Measurements from ENCODE around the gene ALCAM. TPM values are rescaled to one million over a fixed set of nuclear protein-coding genes. Genes with fewer than 3 reads are reported as not detected.

Gene ALCAM
- total and polyA plus RNA-seq, 2 of the 8 experiments (the other 6 are each of a cell fraction or from before 2014, with no cell fraction given) = 10.8 to 33.0 TPM

DNA sequence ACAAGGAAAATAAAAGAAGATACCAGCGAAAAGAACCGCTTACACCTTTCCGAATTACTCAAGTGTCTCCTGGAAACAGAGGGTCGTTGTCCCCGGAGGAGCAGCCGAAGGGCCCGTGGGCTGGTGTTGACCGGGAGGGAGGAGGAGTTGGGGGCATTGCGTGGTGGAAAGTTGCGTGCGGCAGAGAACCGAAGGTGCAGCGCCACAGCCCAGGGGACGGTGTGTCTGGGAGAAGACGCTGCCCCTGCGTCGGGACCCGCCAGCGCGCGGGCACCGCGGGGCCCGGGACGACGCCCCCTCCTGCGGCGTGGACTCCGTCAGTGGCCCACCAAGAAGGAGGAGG, 325 bp downstream of the ALCAM start:
- POLR2A ChIA-PET (ENCODE audit: partially characterized antibody) = interaction anchor here (1.7 kb wide), 1 partner anchor 210 kb away, joined by 7 read pairs; no protein-coding TSS in a partner anchor
- peaks cover 2 to 38% of the 10 kb centered on the region in 2 experiments; a peak in 3 of 4 replicates for H3K79me2 ChIP-seq (ENCODE audit: control insufficient read depth in 1 of 2, insufficient read depth in 2 of 2, low read length in 2 of 2)
- H2AK5ac ChIP-seq (ENCODE audit: low read depth, low read length) = no peak overlapping the region
- no peak overlapping the region for H3K56ac ChIP-seq (replicated peaks; ENCODE audit: insufficient read length, low read depth, low read length)
- no peaks in the 10 kb centered on the region for H3K79me1 ChIP-seq (ENCODE audit: low read depth, low read length)
- H3K4ac ChIP-seq (replicated peaks; ENCODE audit: insufficient read length, low read depth, low read length) = no peak overlapping the region
- H3K4me1 ChIP-seq (replicated peaks in 1 of 4; ENCODE audit: control insufficient read depth in 3 of 4, insufficient read depth in 4 of 4, low read length in 3 of 4) = peaks cover 0 to 12% (median 5%) of the 10 kb centered on the region in 4 experiments; a peak in 6 of 7 replicates
- CTCF ChIA-PET (ENCODE audit: partially characterized antibody) = interaction anchor here (1.2 to 2.4 kb wide), 3 partner anchors 129 to 771 kb away, joined by 3 to 6 read pairs (median 3); no protein-coding TSS in a partner anchor
- peak overlapping the region; percentile 67 for H4K91ac ChIP-seq (replicated peaks; ENCODE audit: insufficient read length, low read length)
- peak overlapping the region; percentile 98 to 99 for H3K4me2 ChIP-seq (ENCODE audit: insufficient read depth in 1 of 2, low read depth in 2 of 2, low read length in 2 of 2)
- FAIRE-seq (no peak), DNase-seq (ENCODE audit: low read depth in 1 of 2, low spot score in 2 of 2) (no peak)
- H3K27me3 ChIP-seq (replicated peaks in 1 of 4; ENCODE audit: control insufficient read depth in 3 of 4, extremely low read depth in 1 of 4, insufficient read depth in 3 of 4, low read length in 3 of 4) = no peaks in the 10 kb centered on the region
- H2BK20ac ChIP-seq (ENCODE audit: low read length) = no peak overlapping the region
- no peak overlapping the region for H3K27ac ChIP-seq (ENCODE audit: low read depth, low read length)
- no peak overlapping the region for H3K14ac ChIP-seq (ENCODE audit: insufficient read length)
- no peak overlapping the region for H2BK15ac ChIP-seq (ENCODE audit: low read length)
- H4K5ac ChIP-seq (ENCODE audit: insufficient read length, low read depth, low read length) = peak overlapping the region; percentile 15
- H3K4me3 ChIP-seq (ENCODE audit: extremely low read depth in 1 of 4, insufficient read depth in 2 of 4, low read depth in 3 of 4, low read length in 4 of 4) = peak overlapping the region; percentile 47 to 76 (median 74)
- H3K36me3 ChIP-seq (ENCODE audit: control insufficient read depth in 2 of 4, insufficient read depth in 4 of 4, low read length in 3 of 4) = no peaks in the 10 kb centered on the region
- no peak overlapping the region for H2BK12ac ChIP-seq (ENCODE audit: low read depth, low read length)
- H2BK120ac ChIP-seq (replicated peaks; ENCODE audit: low read depth, low read length) = peak overlapping the region; percentile 35
- peak overlapping the region in 2 of 4 experiments; percentile 35 to 56; a peak in 4 of 7 replicates for H3K9ac ChIP-seq (replicated peaks in 1 of 4; ENCODE audit: extremely low read depth in 1 of 4, low read depth in 3 of 4, low read length in 3 of 4)
- peaks cover 0 to 2% of the 10 kb centered on the region in 2 experiments for H4K20me1 ChIP-seq (replicated peaks in 1 of 2; ENCODE audit: control insufficient read depth in 1 of 2, insufficient read depth in 2 of 2, low read length in 2 of 2)
- no peak overlapping the region for H3K23ac ChIP-seq (ENCODE audit: insufficient read length)
- WGBS, 2 experiments (ENCODE audit: extremely low coverage in 1 of 2, insufficient coverage in 1 of 2, insufficient read length in 1 of 2, insufficient replicate concordance in 2 of 2, low coverage in 1 of 2, low lambda C conversion rate in 2 of 2, missing lambda C conversion rate in 1 of 2) = 2% methylated on average over 29 of the region's 29 CpGs; no CpG with 5 or more reads in 1 of the 2 experiments
- H2BK5ac ChIP-seq (ENCODE audit: low read depth, low read length) = peak overlapping the region; percentile 13; the same call in 1 of the 2 replicates
- no peak overlapping the region for H3K18ac ChIP-seq (ENCODE audit: extremely low read depth, low read length)
- peak overlapping the region; percentile 36; the same call in 1 of the 2 replicates for H2AFZ ChIP-seq (ENCODE audit: low read length)
- peaks cover 35% of the 10 kb centered on the region for H3K23me2 ChIP-seq (ENCODE audit: low read depth, low read length)
- peak overlapping the region; percentile 38; the same call in 1 of the 2 replicates for H4K8ac ChIP-seq (ENCODE audit: extremely low read depth, insufficient read depth, low read length)
- no peaks in the 10 kb centered on the region for H3K9me3 ChIP-seq (ENCODE audit: insufficient read depth in 2 of 2, low read depth in 1 of 2, low read length in 1 of 2)
- no peak for TF ChIP-seq SIRT6 (IDR thresholded peaks at IDR 0.05; ENCODE audit: low read length)
- TF ChIP-seq, protein P1, sequence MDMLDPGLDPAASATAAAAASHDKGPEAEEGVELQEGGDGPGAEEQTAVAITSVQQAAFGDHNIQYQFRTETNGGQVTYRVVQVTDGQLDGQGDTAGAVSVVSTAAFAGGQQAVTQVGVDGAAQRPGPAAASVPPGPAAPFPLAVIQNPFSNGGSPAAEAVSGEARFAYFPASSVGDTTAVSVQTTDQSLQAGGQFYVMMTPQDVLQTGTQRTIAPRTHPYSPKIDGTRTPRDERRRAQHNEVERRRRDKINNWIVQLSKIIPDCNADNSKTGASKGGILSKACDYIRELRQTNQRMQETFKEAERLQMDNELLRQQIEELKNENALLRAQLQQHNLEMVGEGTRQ (IDR thresholded peaks at IDR 0.05; ENCODE audit: low read length) = no peak
- no peak for TF ChIP-seq SP2 (IDR thresholded peaks at IDR 0.05; ENCODE audit: low read length)
- TF ChIP-seq EZH2 (IDR thresholded peaks at IDR 0.05; ENCODE audit: low read depth, low read length, severe bottlenecking) = no peak
- TF ChIP-seq FOSL1 (IDR thresholded peaks at IDR 0.05; ENCODE audit: insufficient read depth, low read depth, low read length) = no peak
- no peak for TF ChIP-seq TCF12 (IDR thresholded peaks at IDR 0.05; ENCODE audit: low read depth, low read length)
- TF ChIP-seq KDM1A (IDR thresholded peaks at IDR 0.05; ENCODE audit: borderline replicate concordance, low read length) = no peak
- no peak for TF ChIP-seq HDAC2 (IDR thresholded peaks at IDR 0.05; ENCODE audit: borderline replicate concordance in 1 of 2, low read depth in 2 of 2, low read length in 2 of 2)
- TF ChIP-seq RAD21 (IDR thresholded peaks at IDR 0.05 in 1 of 2, conservative IDR thresholded peaks at IDR 0.05 in 1 of 2; ENCODE audit: low read depth in 2 of 2, low read length in 2 of 2) = no peak
- TF ChIP-seq CBX8 (IDR thresholded peaks at IDR 0.05; ENCODE audit: borderline replicate concordance, low read depth, low read length) = no peak
- TF ChIP-seq ASH2L (IDR thresholded peaks at IDR 0.05; ENCODE audit: low read length) = peak; percentile 0
- no peak for TF ChIP-seq EGR1 (IDR thresholded peaks at IDR 0.05; ENCODE audit: borderline replicate concordance, low read depth, low read length)

Data from H1 (cell line).